T1000 (cell line): ENCODE results near the gene RSBN1.
"Not testable (repeated sequence)": the region's sequence is repeated elsewhere in the genome, so short reads cannot be mapped to it uniquely, and the experiment has no call there.

Source experiments
- DNase-seq: peaks from one replicate; lab custom pipeline; 2025; ENCODE audit warnings: mixed read lengths; lab: John Stamatoyannopoulos, UW

Gene RSBN1

DNA sequence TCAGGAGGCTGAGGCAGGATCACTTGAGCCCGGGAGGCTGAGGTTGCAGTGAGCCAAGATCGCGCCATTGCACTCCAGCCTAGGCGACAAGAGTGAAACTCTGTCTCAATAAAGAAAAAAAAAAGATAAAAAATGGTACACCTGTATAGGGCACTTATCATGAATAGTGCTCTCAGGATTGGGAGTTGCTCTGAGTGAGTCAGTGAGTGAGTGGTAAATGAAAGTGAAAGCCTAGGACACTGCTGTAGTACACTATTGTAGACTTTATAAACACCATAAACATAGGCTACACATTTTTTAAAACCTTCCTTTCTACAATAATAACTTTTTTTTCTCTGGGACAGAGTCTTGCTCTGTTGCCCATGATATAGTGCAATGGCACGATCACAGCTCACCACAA, 69.8 kb downstream of the RSBN1 start:
- DNase-seq: no peak

DNA sequence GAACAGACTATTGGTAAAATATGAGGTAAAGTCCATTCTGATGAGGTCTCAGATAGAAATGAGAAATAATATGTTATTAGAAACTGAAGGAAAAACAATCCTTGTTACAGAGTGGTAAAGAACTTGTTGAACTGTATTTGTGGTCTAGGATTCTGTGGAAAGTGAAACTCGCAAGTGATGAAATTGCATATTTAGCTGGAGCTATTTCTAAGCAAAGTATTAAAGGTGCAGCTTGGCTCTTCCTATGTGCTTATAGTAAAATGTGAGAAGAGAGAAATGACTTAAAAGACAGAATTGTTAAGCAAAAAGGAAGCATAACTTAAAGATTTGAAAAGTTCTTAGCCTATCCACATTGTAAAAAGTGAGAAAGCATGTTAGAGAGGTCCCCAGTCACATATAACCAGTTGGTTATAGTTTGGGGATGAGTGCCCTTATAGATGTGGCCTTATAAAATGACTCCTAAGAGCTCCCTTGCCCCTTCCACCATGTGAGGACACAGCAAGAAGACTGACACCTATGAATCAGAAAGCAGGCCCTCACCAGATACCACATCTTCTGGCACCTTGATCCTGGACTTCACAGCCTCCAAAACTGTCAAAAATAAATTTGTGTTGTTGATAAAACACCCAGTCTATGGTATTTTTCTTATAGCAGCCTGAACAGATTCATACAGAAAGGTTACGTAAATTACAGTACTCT, 77.8 kb downstream of the RSBN1 start:
- DNase-seq: no peak

DNA sequence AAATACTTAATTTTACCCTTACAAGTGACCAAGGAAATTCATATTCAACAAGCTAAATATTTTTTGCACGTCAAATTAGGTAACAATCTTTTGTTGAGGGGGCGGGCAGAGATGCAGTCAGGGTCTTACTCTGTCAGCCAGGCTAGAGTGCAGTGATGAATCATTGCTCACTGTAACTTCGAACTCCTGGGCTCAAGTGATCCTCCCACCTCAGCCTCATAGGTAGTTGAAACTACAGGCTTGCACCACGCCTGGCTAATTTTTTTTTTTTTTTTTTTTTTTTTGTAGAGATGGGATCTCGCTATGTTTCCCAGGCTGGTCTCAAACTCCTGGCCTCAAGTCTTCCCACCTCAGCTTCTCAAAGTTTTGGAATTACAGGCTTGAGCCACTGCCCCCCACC, 79.5 kb downstream of the RSBN1 start:
- no peak for DNase-seq

GRCh38 chr1:113721010-113721409, 91.3 kb downstream of the RSBN1 start:
- DNase-seq: no peak

GRCh38 chr1:113718621-113719020, 93.7 kb downstream of the RSBN1 start:
- DNase-seq: not testable (repeated sequence)

DNA sequence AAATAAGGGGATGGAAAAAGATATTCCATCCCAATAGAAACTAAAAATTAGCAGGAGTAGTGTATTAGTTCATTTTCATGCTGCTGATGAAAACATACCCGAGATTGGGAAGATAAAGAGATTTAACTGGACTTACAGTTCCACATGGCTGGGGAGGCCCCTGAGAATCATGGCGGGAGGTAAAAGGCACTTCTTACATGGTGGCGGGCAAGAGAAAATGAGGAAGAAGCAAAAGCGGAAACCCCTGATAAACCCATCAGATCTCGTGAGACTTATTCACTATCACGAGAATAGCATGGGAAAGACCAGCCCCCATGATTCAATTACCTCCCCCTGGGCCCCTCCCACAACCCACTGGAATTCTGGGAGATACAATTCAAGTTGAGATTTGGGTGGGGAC, 94.8 kb downstream of the RSBN1 start:
- DNase-seq: not testable (repeated sequence)

DNA sequence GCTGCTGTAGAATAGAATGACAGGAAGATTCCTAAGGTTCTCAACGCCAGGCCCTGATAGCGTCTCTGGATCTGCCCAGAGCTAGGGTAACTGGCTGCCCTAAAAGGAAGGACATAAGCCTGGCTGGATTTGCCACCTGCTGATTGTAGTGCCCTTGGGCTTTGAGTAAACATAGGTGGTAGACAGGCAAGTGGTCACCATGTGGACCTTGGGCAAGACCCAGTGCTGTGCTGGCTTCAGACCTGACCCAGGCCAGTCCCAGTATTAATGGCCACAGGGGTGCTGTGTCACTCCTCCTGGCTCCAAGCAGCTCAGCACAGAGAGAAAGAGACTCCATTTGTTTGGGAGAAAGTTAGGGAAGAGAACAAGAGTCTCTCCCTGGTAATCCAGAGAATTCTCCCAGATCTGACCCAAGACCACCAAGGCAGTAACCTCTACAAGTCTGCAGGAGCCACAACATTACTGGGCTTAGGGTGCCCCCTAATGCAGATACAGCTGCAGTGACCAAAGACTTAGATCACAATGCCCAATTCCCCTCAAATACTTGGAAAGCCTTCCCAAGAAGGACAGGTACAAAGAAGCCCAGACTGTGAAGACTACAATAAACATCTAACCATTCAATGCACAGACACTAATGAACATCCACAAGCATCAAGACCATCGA, 97.5 kb downstream of the RSBN1 start:
- DNase-seq: no peak
